Smooth muscle cell (in vitro differentiated cells): ENCODE data around the gene OR13G1. TPM values are rescaled to one million over a fixed set of nuclear protein-coding genes. Genes with fewer than 3 reads are reported as not detected.
A peak's percentile ranks its signal among the peaks of the same experiment; 100 is the strongest.

ENCODE experiments used
- DNase-seq: peaks from one replicate; lab custom pipeline; 2025; ENCODE audit not compliant: unreplicated experiment; lab: John Stamatoyannopoulos, UW
- H2AFZ ChIP-seq: fragments of 200-600 bp; sonication (generic); 2 replicates; pipeline ENCODE4 v1.6.0; 2016; ENCODE audit warnings: antibody characterized with exemption, low read depth, mild to moderate bottlenecking
- H3F3A ChIP-seq: fragments of 200-600 bp; sonication (generic); 2 replicates; pipeline ENCODE4 v1.6.0; 2017; ENCODE audit warnings: antibody characterized with exemption, low read depth
- H3K27ac ChIP-seq: fragments of 200-600 bp; sonication (generic); 2 replicates; pipeline ENCODE4 v1.5.1; 2016; ENCODE audit warnings: low read depth, mild to moderate bottlenecking
- H3K27me3 ChIP-seq: fragments of 200-600 bp; sonication (generic); 2 replicates; pipeline ENCODE4 v1.6.1; 2016; ENCODE audit warnings: low read depth, mild to moderate bottlenecking
- H3K36me3 ChIP-seq: fragments of 200-600 bp; sonication (generic); 2 replicates; pipeline ENCODE4 v1.5.1; 2016; ENCODE audit warnings: low read depth
- H3K4me1 ChIP-seq: fragments of 200-600 bp; sonication (generic); 2 replicates; pipeline ENCODE4 v1.5.1; 2016; ENCODE audit warnings: low read depth
- H3K4me2 ChIP-seq: fragments of 200-600 bp; sonication (generic); 2 replicates; pipeline ENCODE4 v1.6.0; 2016; ENCODE audit warnings: mild to moderate bottlenecking
- H3K4me3 ChIP-seq: fragments of 200-600 bp; sonication (generic); 2 replicates; pipeline ENCODE4 v1.5.1; 2016; ENCODE audit warnings: mild to moderate bottlenecking
- H3K79me2 ChIP-seq: fragments of 200-600 bp; sonication (generic); 2 replicates; pipeline ENCODE4 v1.6.0; 2016; ENCODE audit warnings: low read depth, mild to moderate bottlenecking
- H3K9ac ChIP-seq: fragments of 200-600 bp; sonication (generic); 2 replicates; pipeline ENCODE4 v1.6.0; 2016; ENCODE audit warnings: low read depth
- H3K9me3 ChIP-seq: fragments of 200-600 bp; sonication (generic); replicated peaks from 2 replicates; pipeline ENCODE4 v1.5.1; 2016; ENCODE audit warnings: low read depth
- H4K20me1 ChIP-seq: fragments of 200-600 bp; sonication (generic); 2 replicates; pipeline ENCODE4 v1.6.0; 2016; ENCODE audit warnings: low read depth
- WGBS: methylation state at CpG from one replicate; pipeline ENCODE4 v1.1.7; 2016; ENCODE audit warnings: low lambda C conversion rate; 5-methylcytosine and 5-hydroxymethylcytosine counted together
- polyA plus RNA-seq: library from polyadenylated mRNA; unstranded; fragments of >200 nt; fragmentation: Nextera tagmentation; extraction: Ambion mirVana; gene quantifications from 2 replicates; pipeline ENCODE4 v1.2.1, GENCODE V29; 2016
- total RNA-seq: library from RNA; depleted of rRNA; stranded (reverse); fragments of >200 nt; gene quantifications from 2 replicates; pipeline ENCODE4 v1.2.3, GENCODE V29; 2014
- TF ChIP-seq, protein P1 (sequence below): fragments of 200-600 bp; sonication (generic); IDR thresholded peaks from 2 replicates; pipeline ENCODE4 v1.5.1; 2017; ENCODE audit warnings: borderline replicate concordance, mild to moderate bottlenecking, antibody characterized with exemption; ENCODE audit not compliant: insufficient read depth, poor library complexity, severe bottlenecking

The OR13G1 gene
- total and polyA plus RNA-seq, 2 experiments from 2014 or later = not detected

DNA sequence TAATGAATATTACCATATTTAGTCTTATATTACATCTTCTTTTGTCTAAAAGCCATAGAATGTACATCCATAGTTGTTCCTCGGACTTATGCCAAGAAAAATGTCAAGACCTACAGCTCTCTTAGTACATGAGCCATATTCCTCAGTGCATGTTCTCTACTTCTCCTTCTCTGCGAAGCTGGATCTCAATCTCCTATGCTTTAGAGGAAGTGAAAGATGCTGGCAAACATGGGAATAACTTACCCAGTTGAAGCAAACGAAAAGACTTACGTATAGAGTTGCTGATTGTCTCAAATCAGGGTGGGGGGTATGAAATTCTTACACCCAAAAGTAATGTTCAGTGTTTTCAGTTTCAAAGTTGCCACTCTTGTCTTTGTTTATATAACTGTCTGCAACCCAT lies 32.7 kb downstream of the OR13G1 start:
- Histone ChIP-seq H3K4me2 (no peak overlapping the region), H3K4me1 (peaks cover 9% of the 10 kb centered on the region), H2AFZ (no peak overlapping the region), H3K27me3 (no peaks in the 10 kb centered on the region), H3K9ac (no peak overlapping the region), H3K4me3 (no peak overlapping the region), H3F3A (no peaks in the 10 kb centered on the region), H4K20me1 (no peaks in the 10 kb centered on the region), H3K36me3 (no peaks in the 10 kb centered on the region), H3K27ac (no peak overlapping the region), H3K9me3 (no peaks in the 10 kb centered on the region), H3K79me2 (no peaks in the 10 kb centered on the region)
- TF ChIP-seq, protein P1, sequence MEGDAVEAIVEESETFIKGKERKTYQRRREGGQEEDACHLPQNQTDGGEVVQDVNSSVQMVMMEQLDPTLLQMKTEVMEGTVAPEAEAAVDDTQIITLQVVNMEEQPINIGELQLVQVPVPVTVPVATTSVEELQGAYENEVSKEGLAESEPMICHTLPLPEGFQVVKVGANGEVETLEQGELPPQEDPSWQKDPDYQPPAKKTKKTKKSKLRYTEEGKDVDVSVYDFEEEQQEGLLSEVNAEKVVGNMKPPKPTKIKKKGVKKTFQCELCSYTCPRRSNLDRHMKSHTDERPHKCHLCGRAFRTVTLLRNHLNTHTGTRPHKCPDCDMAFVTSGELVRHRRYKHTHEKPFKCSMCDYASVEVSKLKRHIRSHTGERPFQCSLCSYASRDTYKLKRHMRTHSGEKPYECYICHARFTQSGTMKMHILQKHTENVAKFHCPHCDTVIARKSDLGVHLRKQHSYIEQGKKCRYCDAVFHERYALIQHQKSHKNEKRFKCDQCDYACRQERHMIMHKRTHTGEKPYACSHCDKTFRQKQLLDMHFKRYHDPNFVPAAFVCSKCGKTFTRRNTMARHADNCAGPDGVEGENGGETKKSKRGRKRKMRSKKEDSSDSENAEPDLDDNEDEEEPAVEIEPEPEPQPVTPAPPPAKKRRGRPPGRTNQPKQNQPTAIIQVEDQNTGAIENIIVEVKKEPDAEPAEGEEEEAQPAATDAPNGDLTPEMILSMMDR = no peak
- 84% methylated on average over 4 of the region's 4 CpGs for WGBS
- no peak for DNase-seq

DNA sequence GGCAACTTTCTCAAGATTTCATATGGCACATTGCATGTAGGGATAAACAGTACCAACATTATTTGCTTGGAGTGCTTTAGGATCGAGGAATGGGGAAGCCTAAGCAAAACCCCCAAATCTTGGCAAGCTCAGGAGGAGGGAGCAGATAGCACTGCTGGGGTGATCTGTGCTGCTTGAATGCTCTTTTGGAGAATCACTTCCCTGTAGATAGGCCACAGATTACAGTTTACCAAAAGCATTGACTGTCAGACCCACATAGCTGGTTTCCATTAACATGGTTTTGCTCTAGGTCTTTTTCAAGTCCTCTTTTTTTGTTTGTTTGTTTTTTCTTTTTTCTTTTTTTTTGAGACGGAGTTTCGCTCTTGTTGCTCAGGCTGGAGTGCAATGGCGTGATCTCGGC lies 36.8 kb downstream of the OR13G1 start:
- Histone ChIP-seq H3K4me3 (no peak overlapping the region), H4K20me1 (no peaks in the 10 kb centered on the region), H3K27ac (no peak overlapping the region), H3K9me3 (no peaks in the 10 kb centered on the region), H3K79me2 (no peaks in the 10 kb centered on the region), H3K9ac (no peak overlapping the region), H3F3A (no peaks in the 10 kb centered on the region), H3K27me3 (no peaks in the 10 kb centered on the region), H3K36me3 (no peaks in the 10 kb centered on the region), H3K4me2 (no peak overlapping the region), H3K4me1 (no peaks in the 10 kb centered on the region), H2AFZ (no peak overlapping the region)
- no peak for DNase-seq
- WGBS = 87% methylated on average over 5 of the region's 5 CpGs
- TF ChIP-seq, protein P1 = no peak

- Histone ChIP-seq H2AFZ (peak overlapping the region; percentile 99), H3K9ac (peak overlapping the region; percentile 89), H3F3A (no peaks in the 10 kb centered on the region), H3K27me3 (no peaks in the 10 kb centered on the region), H4K20me1 (no peaks in the 10 kb centered on the region), H3K79me2 (no peaks in the 10 kb centered on the region), H3K9me3 (no peaks in the 10 kb centered on the region), H3K27ac (peak overlapping the region; percentile 79), H3K4me1 (no peaks in the 10 kb centered on the region), H3K4me3 (peak overlapping the region; percentile 52), H3K36me3 (no peaks in the 10 kb centered on the region), H3K4me2 (peak overlapping the region; percentile 85)
- WGBS = 19% methylated on average over 55 of the region's 55 CpGs
- no peak for DNase-seq
- TF ChIP-seq, protein P1 = no peak
Measured at GRCh38 chr1:247639381-247639981, 40.1 kb downstream of the OR13G1 start.

DNA sequence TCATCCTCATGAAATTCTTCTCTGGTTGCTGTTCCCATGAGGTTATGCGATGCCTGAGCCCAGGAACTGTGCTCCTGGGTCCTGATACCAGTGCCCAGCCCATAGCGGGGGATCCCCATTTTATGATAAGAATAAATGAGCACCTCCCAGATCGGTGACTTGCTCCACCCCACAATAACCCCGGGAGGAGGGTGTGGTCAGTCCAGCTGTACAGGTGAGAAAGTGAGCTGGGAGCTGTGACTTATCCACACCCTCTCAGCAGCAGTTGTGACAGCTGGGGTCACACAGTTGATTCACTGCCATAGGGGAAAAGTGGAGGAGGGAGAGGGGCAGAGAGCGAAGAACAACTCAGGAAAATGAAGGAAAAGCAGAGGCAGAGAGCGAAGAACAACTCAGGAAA lies 40.8 kb downstream of the OR13G1 start:
- Histone ChIP-seq H3K27me3 (no peaks in the 10 kb centered on the region), H3K4me3 (peak overlapping the region; percentile 52), H4K20me1 (no peaks in the 10 kb centered on the region), H3K79me2 (no peaks in the 10 kb centered on the region), H3K27ac (peak overlapping the region; percentile 79), H3F3A (no peaks in the 10 kb centered on the region), H3K4me2 (peak overlapping the region; percentile 85), H2AFZ (peak overlapping the region; percentile 99), H3K9me3 (no peaks in the 10 kb centered on the region), H3K36me3 (no peaks in the 10 kb centered on the region), H3K4me1 (no peaks in the 10 kb centered on the region), H3K9ac (no peak overlapping the region)
- TF ChIP-seq, protein P1 = no peak
- DNase-seq = no peak
- WGBS = 92% methylated on average over 6 of the region's 6 CpGs
